ENCODE measurements around the gene IGFL2.
"Not testable (repeated sequence)": the region's sequence is repeated elsewhere in the genome, so short reads cannot be mapped to it uniquely, and the experiment has no call there.

Gene IGFL2

GRCh38 chr19:46202872-46203860 is 55.1 kb downstream of the IGFL2 start:
- Mint-ChIP-seq H3K4me1 (no peaks in the 10 kb centered on the region), H3K9me3 (no peaks in the 10 kb centered on the region), H3K4me3 (no peak overlapping the region), H3K27ac (no peak overlapping the region), H3K36me3 (no peaks in the 10 kb centered on the region), H3K27me3 (peaks cover 28 to 38% of the 10 kb centered on the region in 2 donors)
- ATAC-seq (replicated peaks): no peak
- no peak for DNase-seq

GRCh38 chr19:46204008-46204407 is 56.0 kb downstream of the IGFL2 start:
- Mint-ChIP-seq H3K27me3 (peaks cover 33 to 42% of the 10 kb centered on the region in 2 donors), H3K27ac (no peak overlapping the region), H3K36me3 (no peaks in the 10 kb centered on the region), H3K4me3 (no peak overlapping the region), H3K4me1 (no peaks in the 10 kb centered on the region), H3K9me3 (no peaks in the 10 kb centered on the region)
- ATAC-seq (replicated peaks) (no peak), DNase-seq (no peak)

GRCh38 chr19:46205183-46205984 is 57.3 kb downstream of the IGFL2 start:
- peaks cover 43 to 47% of the 10 kb centered on the region in 2 donors for H3K27me3 Mint-ChIP-seq
- H3K27ac Mint-ChIP-seq: no peak overlapping the region
- ATAC-seq (replicated peaks) (no peak), DNase-seq (no peak)
- H3K9me3 Mint-ChIP-seq: no peaks in the 10 kb centered on the region
- H3K4me3 Mint-ChIP-seq: no peak overlapping the region
- H3K36me3 Mint-ChIP-seq: no peaks in the 10 kb centered on the region
- H3K4me1 Mint-ChIP-seq: no peaks in the 10 kb centered on the region

GRCh38 chr19:46206176-46206575 is 58.1 kb downstream of the IGFL2 start:
- no peak for DNase-seq
- ATAC-seq (replicated peaks): no peak
- Mint-ChIP-seq H3K9me3 (no peaks in the 10 kb centered on the region), H3K27me3 (peaks cover 42 to 47% of the 10 kb centered on the region in 2 donors), H3K4me3 (no peak overlapping the region), H3K27ac (no peak overlapping the region), H3K4me1 (no peaks in the 10 kb centered on the region), H3K36me3 (no peaks in the 10 kb centered on the region)

GRCh38 chr19:46206682-46207081 is 58.6 kb downstream of the IGFL2 start:
- Mint-ChIP-seq H3K9me3 (no peaks in the 10 kb centered on the region), H3K27me3 (peaks cover 37 to 47% of the 10 kb centered on the region in 2 donors)
- ATAC-seq (replicated peaks): no peak

GRCh38 chr19:46207858-46208257 is 59.8 kb downstream of the IGFL2 start:
- not testable (repeated sequence) for ATAC-seq (replicated peaks); H3K4me3 Mint-ChIP-seq; DNase-seq

More at GRCh38 chr19:46206682-46207081, 58.6 kb downstream of the IGFL2 start:
- Mint-ChIP-seq H3K4me1 (no peaks in the 10 kb centered on the region), H3K27ac (no peak overlapping the region), H3K36me3 (no peaks in the 10 kb centered on the region), H3K4me3 (no peak overlapping the region)
- DNase-seq: no peak

GRCh38 chr19:46209051-46209450 is 61.0 kb downstream of the IGFL2 start:
- Mint-ChIP-seq H3K36me3 (no peaks in the 10 kb centered on the region), H3K9me3 (no peaks in the 10 kb centered on the region), H3K4me3 (no peak overlapping the region), H3K27ac (no peak overlapping the region), H3K27me3 (peaks cover 38 to 55% of the 10 kb centered on the region in 2 donors), H3K4me1 (no peaks in the 10 kb centered on the region)
- ATAC-seq (replicated peaks) (no peak), DNase-seq (no peak)

More at GRCh38 chr19:46207858-46208257, 59.8 kb downstream of the IGFL2 start:
- H3K4me1 Mint-ChIP-seq, H3K9me3 Mint-ChIP-seq, H3K27ac Mint-ChIP-seq, H3K36me3 Mint-ChIP-seq: not testable (repeated sequence)
- peaks cover 30 to 47% of the 10 kb centered on the region in 2 donors for H3K27me3 Mint-ChIP-seq

GRCh38 chr19:46209472-46209871 is 61.4 kb downstream of the IGFL2 start:
- no peak for DNase-seq
- ATAC-seq (replicated peaks): no peak
- peaks cover 40 to 59% of the 10 kb centered on the region in 2 donors for H3K27me3 Mint-ChIP-seq
- H3K27ac Mint-ChIP-seq: no peak overlapping the region
- no peaks in the 10 kb centered on the region for H3K4me1 Mint-ChIP-seq
- H3K4me3 Mint-ChIP-seq: no peak overlapping the region
- H3K36me3 Mint-ChIP-seq: no peaks in the 10 kb centered on the region
- no peaks in the 10 kb centered on the region for H3K9me3 Mint-ChIP-seq

GRCh38 chr19:46210669-46211068 is 62.6 kb downstream of the IGFL2 start:
- DNase-seq: no peak
- peaks cover 40 to 60% of the 10 kb centered on the region in 2 donors for H3K27me3 Mint-ChIP-seq
- no peaks in the 10 kb centered on the region for H3K36me3 Mint-ChIP-seq
- no peak for ATAC-seq (replicated peaks)
- no peaks in the 10 kb centered on the region for H3K4me1 Mint-ChIP-seq
- H3K9me3 Mint-ChIP-seq: no peaks in the 10 kb centered on the region
- H3K4me3 Mint-ChIP-seq: no peak overlapping the region
- no peak overlapping the region for H3K27ac Mint-ChIP-seq
